ENCODE measurements around the gene CPM. TPM values are rescaled to one million over a fixed set of nuclear protein-coding genes. Genes with fewer than 3 reads are reported as not detected.
"Not testable (repeated sequence)": the region's sequence is repeated elsewhere in the genome, so short reads cannot be mapped to it uniquely, and the experiment has no call there.

Gene CPM
- total RNA-seq, 1 donor from 2014 or later, result 3.6 TPM

DNA sequence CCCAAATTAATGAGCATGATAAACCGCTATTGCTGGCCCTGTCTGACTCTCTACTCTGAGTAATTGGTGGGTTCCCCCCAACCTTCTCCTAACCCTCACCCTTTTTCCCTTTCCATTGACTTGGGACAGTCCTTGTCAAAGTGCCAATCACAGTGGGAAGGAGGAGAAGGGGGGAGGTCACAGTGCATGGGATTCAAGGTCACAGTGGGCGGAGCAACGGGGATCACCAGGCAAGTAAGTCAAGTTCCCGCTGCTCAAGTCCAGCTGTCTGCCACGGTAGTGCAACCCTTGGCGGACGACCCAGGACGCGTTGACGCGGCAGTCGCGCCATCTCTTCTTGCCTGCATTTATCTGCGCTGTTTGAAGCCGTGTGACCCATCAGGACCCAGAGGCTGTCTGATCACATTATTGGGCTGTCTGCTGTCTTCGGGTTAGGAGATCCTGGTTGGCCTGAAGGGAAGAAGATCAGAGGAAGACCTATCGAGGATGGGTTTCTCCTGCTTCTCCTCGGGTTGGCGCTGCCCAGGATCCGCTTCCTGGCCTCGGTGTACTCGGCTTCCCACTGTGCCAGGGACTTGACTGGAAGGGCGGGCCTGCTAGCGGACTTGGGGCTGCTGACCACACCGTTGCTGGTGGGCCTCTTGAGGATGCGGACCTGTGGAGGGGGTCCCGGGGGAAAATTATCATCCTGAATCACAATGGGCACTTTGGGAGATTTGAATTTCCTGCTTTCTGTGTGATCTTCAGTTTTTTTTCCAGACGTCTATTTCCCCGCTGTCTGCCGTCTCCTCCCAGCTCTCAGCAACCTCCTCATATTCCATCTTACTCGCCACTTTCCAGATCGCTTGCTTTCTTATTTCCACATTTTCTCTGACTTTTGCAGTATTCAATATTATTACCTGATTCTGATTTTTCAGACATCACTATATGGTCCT, 128.0 kb downstream of the CPM start:
- peaks cover 13% of the 10 kb centered on the region for H3K4me1 Mint-ChIP-seq (ENCODE audit: unreplicated experiment)
- no peak overlapping the region for H3K4me3 Mint-ChIP-seq (ENCODE audit: unreplicated experiment)
- H3K27me3 Mint-ChIP-seq (ENCODE audit: unreplicated experiment), result peaks cover 11% of the 10 kb centered on the region
- TF ChIP-seq CTCF (IDR thresholded peaks at IDR 0.05; ENCODE audit: unreplicated experiment), result no peak
- no peak for DNase-seq (ENCODE audit: low spot score)
- H3K27ac Mint-ChIP-seq (ENCODE audit: unreplicated experiment), result no peak overlapping the region
- no peaks in the 10 kb centered on the region for H3K9me3 Mint-ChIP-seq (ENCODE audit: unreplicated experiment)
- H3K36me3 Mint-ChIP-seq (ENCODE audit: low read depth, unreplicated experiment), result peaks cover 9% of the 10 kb centered on the region

DNA sequence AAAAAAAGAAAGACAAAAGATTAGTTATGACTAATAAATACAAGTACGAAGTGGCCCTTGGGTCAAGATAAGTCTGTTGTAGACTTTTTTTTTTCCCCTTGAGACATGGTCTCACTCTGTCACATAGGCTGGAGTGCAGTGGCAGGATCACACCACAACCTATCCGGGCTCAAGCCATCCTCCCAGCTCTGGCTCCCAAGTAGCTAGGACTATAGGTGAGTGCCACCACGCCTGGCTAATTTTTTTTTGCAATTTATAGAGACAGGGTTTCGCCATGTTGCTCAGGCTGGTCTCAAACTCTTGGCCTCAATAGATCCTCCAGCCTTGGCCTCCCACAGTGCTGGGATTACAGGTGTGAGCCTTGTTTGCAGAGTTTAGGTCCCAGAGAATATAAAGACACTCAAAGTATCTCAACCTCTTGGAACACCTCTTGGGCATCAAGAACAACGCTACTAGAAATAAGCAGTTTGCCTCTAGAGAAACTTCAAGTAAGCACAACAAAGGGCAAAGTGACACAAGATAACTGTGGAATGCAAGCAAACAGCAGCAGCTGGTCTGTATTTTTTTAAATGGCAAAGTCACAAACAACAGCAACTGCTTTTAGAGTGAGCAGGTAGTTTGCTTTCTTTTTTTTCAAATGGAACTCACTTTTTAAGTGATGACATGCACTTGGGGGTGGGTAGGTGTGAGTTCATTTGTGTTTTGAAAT, 128.9 kb downstream of the CPM start:
- Mint-ChIP-seq H3K9me3 (ENCODE audit: unreplicated experiment) (no peaks in the 10 kb centered on the region), H3K4me3 (ENCODE audit: unreplicated experiment) (no peak overlapping the region), H3K36me3 (ENCODE audit: low read depth, unreplicated experiment) (peaks cover 4% of the 10 kb centered on the region), H3K27ac (ENCODE audit: unreplicated experiment) (no peak overlapping the region), H3K4me1 (ENCODE audit: unreplicated experiment) (peaks cover 13% of the 10 kb centered on the region), H3K27me3 (ENCODE audit: unreplicated experiment) (peaks cover 11% of the 10 kb centered on the region)
- TF ChIP-seq CTCF (IDR thresholded peaks at IDR 0.05; ENCODE audit: unreplicated experiment), result no peak
- no peak for DNase-seq (ENCODE audit: low spot score)

DNA sequence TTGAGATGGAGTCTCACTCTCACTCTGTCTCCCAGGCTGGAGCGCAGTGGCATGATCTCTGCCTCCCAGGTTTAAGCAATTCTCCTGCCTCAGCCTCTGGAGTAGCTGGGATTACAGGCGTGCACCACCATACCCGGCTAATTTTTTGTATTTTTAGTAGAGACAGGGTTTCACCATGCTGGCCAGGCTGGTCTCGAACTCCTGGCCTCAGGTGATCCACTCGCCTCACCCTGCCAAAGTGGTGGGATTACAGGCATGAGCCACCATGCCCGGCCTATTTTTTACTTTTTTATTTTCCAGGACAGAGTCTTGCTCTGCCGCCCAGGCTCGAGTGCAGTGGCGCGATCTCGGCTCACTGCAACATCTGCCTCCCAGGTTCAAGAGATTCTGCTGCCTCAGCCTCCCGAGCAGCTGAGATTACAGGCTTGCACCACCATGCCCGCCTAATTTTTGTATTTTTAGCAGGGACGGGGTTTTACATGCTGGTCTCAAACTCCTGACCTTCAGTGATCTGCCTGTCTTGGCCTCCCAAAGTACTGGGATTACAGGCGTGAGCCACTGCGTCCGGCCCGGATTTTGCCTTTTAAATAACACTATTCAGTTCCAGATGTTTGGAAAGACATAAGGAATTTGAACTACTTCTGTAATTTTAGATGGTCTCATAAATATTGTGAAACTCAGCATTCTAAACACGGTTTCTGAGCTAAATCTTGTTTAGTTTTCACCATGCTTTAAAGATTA, 129.9 kb downstream of the CPM start:
- not testable (repeated sequence) for H3K4me3 Mint-ChIP-seq (ENCODE audit: unreplicated experiment); H3K4me1 Mint-ChIP-seq (ENCODE audit: unreplicated experiment); H3K27ac Mint-ChIP-seq (ENCODE audit: unreplicated experiment); H3K36me3 Mint-ChIP-seq (ENCODE audit: low read depth, unreplicated experiment); H3K9me3 Mint-ChIP-seq (ENCODE audit: unreplicated experiment); H3K27me3 Mint-ChIP-seq (ENCODE audit: unreplicated experiment); DNase-seq (ENCODE audit: low spot score)

- not testable (repeated sequence) for H3K27me3 Mint-ChIP-seq (ENCODE audit: unreplicated experiment); H3K36me3 Mint-ChIP-seq (ENCODE audit: low read depth, unreplicated experiment); H3K27ac Mint-ChIP-seq (ENCODE audit: unreplicated experiment); H3K4me3 Mint-ChIP-seq (ENCODE audit: unreplicated experiment); H3K9me3 Mint-ChIP-seq (ENCODE audit: unreplicated experiment); H3K4me1 Mint-ChIP-seq (ENCODE audit: unreplicated experiment); DNase-seq (ENCODE audit: low spot score)
Observed at GRCh38 chr12:68802372-68802745, 130.6 kb downstream of the CPM start.

Other genes with a start within 250 kb of the CPM start
- gene NUP107, start 246.2 kb downstream of the CPM start, total RNA-seq (ENCODE audit: unreplicated experiment), result 66.3 TPM
- 10.5 TPM for gene SLC35E3, start 187.0 kb downstream of the CPM start, total RNA-seq (ENCODE audit: unreplicated experiment)
- gene MDM2, start 125.0 kb downstream of the CPM start, total RNA-seq (ENCODE audit: unreplicated experiment), result 113 TPM